ENCODE measurements around the gene EHMT1.
"Not testable (repeated sequence)": the region's sequence is repeated elsewhere in the genome, so short reads cannot be mapped to it uniquely, and the experiment has no call there.

Gene EHMT1

DNA sequence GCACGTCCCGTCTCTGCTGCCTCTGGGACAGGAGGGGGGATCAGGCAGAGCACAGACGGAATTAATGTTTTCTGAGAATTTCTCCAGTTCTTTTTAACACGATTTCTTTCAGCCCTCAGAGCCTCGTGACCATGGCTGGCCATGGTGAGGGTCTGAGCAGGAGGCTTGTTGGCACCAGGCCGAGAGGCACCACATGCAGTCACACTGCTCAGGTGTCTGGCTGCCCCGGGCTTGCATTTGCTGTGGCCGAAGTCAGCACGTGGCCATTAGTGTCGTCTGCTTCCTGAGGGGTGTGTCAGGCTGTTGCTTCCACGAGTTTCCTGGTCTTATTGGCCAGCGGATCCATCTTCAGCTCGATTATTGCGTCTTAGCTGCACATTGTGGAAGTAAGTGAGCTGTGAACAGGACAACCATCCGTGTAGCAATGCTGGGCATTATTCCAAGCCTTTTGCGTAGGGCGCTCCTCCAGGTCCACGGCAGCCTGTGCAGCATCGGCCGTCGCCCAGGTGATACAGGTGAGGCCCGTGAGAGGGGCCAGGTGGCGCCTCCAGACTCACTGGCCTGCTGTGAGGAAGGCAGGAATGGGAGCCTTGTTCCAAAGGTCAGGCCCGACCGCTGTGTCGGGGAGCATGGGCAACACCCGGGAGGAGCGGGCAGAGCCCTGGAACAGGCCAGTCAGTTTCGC is 144.6 kb downstream of the EHMT1 start:
- no peak for DNase-seq

DNA sequence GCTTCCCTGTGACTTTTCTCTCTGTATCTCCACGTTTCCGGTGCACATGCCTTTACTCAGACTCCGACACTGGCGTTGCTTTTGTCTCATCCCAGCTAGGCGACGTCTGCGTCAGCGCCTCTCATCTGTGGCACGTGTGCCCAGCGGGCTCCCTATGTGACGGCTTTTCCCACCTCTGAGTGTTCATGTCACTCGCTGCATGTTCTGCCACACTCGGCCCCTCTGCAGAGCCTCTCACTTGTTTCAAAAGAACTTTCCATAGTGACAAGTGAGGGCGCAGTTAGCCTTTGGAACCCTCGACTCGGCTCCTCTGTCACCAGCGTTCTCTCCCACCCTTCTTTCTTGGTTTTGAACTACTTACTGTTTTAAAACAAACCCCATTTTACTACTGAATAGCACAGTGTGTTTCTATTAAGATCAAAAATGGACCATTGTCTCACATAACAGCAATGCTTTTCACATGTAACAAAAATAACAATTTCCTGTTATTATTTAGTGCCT is 145.4 kb downstream of the EHMT1 start:
- DNase-seq = no peak

DNA sequence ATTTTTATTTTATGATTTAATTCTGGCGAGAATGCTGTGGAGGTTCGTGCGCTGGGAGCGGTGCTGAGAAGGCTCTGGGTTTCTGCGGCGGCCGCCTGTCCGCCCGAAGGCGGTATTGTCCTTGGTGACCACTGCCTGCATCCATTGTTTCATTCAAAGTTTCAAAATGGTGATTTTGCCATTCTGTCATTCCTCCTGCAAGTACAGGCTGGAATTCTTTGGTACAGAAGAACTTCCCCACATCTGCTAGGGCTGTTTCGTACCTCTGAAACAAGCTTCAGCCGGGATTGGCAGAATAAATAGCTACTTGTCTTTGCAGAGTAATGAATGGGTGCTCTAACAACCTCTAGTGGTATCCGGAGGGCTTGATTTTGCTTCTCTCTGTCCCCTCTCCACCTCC is 146.2 kb downstream of the EHMT1 start:
- no peak for DNase-seq

DNA sequence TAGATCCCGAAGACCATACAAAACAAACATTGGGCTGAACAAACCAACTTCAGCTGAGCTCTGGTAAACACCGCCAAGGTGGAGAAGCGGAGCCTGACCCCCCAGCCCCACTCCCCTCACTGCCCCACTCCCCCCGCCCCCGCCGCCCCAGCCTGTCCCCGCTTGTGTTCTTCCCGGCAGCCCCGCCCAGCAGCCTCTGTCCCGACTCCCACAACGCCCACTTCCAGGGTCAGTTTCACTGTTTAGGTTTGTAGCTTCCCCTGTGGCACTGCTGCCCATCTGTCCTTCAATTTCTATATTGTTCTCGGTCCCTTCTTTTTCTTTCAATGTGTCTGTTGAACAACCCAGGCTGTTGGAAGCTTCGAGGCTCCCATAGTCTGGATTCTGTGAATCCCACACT is 146.7 kb downstream of the EHMT1 start:
- DNase-seq = no peak

DNA sequence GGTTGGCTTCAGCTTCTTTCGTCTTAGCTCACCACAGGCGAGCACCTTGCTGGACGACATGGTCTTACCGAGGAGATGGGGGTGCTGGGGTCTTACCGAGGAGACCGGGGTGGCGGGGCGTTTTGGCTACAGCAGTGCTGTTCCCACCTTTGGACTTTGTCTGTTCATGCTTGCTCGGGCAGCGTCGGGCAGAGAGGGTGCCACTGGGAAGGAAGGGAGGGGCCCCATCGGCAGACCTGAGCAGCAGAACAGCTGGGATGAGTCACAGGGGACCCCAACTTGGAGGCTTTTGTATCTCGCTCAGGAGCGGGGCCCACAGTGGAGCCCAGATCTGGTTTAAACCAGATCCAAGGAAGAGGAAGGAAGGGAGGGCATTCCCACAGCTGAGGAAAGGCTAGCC is 152.8 kb downstream of the EHMT1 start:
- DNase-seq = no peak

DNA sequence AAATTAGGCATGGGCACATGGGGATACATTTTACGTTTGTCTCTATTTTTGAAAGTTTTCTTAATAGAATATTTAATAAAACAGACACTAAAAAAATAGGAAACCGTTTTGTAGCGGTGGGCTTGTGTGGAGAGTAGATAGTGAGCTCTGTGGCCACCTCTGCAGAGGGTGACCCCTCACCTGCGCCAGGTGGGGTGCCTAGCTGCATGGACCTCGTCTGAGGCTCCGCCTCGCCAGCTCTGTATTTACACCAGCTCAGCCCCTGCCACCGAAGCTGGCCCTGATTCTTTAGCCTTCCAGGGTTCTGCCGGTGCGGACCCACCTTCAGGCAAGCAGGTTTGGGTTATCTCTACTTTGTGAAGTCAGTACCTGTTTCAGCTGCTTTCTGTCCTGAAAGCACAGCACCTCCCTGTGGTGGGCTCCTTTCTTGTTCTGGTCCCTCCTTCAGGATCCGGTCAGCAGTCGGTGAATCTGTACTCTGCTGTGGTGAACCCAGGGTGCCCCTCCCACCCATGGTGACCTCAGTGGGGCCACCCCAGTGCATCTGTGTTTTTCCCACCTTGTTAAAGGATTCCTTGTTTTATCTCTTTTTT is 153.6 kb downstream of the EHMT1 start:
- DNase-seq = peak; percentile 59

DNA sequence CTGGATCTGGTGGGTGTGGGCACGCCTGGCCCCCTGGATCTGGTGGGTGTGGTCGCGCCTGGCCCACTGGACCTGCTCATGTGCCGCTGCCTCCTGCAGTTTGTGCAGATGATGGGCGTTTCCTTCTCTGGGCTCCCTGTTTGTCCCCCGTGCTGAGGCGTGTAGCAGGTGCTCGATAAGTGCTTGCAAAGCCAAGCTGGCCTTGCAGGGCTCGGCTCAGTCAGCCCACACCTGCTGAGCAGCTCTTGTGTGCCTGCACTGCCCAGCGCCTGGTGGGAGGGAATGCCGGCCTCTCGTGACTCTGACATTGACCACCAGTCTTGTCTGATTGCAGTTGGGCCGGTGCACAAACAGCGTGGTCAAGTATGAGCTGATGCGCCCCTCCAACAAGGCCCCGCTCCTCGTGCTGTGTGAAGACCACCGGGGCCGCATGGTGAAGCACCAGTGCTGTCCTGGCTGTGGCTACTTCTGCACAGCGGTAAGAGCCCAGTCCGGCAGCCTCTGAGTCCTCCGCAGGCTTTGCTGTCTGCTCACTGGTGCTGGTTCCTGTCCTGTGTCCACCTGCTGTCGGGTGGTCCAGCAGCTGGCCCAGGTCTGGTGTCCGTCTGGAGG is 156.1 kb downstream of the EHMT1 start:
- peak; percentile 50 for DNase-seq

DNA sequence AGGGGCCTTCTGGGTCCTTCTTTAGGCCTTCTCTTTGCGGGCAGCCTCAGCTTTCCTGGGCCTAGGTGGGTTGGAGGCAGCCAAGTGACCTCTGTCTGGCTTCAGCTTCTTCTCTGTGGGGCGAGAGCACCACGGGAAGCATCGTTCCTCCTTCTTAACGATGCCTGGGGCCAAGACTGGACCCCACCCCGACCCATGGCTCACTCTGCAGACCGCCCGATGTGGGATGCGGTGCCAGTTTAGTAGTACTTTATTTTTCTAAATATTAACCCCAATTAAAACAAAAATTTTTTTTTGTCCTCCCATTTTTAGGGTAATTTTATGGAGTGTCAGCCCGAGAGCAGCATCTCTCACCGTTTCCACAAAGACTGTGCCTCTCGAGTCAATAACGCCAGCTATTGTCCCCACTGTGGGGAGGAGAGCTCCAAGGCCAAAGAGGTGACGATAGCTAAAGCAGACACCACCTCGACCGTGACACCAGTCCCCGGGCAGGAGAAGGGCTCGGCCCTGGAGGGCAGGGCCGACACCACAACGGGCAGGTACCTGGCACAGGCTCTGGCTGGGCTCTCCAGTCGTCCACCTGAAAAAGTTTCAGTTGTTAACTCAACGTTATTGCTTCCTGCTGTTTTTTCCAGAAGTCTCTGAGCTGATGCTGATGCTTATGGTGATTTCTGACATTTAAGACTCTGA is 157.6 kb downstream of the EHMT1 start:
- DNase-seq = no peak

DNA sequence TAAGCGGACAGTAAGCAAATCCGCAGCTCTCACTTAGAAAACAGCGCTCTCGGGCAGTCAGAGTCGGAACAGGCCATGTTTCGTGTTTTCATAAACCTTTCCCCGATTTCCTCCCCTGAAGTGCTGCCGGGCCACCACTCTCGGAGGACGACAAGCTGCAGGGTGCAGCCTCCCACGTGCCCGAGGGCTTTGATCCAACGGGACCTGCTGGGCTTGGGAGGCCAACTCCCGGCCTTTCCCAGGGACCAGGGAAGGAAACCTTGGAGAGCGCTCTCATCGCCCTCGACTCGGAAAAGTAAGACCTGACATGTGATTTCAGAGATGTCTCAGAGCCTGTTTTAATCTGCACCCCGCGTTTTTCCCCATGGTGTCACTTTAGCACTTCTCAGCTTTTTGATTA is 159.0 kb downstream of the EHMT1 start:
- DNase-seq = no peak

DNA sequence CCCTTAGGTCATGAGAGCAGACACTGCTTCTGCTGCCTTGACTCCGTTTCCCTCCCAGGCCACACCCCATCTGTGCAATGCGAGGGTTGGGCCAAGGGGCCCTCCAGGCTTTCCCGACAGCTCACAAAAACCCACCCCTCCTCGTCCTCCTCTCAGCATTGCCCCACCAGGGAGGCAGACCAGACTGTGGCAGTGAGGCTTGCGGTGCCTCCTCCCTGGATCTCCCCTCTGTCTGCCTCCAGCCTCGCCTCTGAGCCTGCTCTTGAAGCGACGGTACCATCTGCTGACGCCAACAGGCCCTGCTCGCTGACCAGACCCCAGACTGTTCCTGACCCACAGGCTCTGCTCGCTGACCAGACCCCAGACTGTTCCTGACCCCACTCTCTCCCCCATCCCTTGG is 159.5 kb downstream of the EHMT1 start:
- DNase-seq = no peak

DNA sequence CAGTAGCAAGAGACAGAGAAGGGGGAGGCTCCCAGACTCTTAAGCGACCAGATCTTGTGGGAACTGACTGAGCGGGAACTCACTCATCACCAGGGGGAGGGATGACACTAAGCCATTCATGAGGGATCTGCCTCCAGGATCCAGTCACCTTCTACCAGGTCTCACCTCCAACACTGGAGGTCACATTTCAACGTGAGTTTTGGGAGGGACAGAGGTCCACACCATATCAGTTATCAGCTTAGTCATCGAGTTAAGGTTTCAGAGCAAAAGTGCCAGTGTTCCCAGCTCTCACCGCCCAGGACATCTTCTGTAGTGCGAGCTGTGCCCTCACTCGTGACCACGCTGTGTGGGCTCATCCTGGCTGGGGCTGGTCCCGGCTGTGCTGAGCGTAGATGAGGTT is 160.1 kb downstream of the EHMT1 start:
- no peak for DNase-seq

DNA sequence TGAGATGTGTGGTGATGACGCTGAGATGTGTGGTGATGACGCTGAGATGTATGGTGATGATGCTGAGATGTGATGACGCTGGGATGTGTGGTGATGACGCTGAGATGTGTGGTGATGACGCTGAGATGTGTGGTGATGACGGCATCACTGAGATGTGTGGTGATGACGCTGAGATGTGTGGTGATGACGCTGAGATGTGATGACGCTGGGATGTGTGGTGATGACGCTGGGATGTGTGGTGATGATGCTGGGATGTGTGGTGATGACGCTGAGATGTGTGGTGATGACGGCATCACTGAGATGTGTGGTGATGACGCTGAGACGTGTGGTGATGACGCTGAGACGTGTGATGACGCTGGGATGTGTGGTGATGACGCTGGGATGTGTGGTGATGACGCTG is 161.2 kb downstream of the EHMT1 start:
- DNase-seq = not testable (repeated sequence)

DNA sequence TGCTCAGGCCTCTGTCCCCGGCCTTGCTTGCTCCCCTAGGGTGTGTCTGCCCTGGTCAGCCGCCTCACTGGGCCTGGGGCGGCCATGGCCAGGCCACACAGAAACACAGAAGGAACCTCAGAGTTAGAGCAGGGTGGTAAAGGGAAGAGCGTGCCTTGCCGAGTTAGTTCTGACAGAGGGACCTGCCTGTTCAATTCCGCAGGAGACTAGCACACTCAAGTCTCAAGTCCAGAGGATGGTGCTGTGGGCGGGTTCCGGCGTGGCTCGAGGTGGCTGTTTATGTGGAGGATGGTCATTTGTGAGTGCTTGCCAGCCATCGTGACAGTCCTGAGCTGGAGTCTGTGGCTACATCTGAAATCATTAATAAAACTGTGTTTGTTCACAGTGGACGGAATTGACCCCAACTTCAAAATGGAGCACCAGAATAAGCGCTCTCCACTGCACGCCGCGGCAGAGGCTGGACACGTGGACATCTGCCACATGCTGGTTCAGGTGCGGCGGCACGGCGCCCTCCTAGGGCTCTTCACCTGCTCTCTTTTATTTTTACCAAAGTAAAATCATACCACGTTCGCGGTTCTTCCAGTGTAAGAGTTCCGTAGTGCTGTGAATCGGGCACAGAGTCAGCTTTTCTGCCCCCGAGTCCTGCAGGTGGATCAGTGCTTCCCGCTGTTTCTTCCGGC is 163.2 kb downstream of the EHMT1 start:
- DNase-seq = peak; percentile 50

DNA sequence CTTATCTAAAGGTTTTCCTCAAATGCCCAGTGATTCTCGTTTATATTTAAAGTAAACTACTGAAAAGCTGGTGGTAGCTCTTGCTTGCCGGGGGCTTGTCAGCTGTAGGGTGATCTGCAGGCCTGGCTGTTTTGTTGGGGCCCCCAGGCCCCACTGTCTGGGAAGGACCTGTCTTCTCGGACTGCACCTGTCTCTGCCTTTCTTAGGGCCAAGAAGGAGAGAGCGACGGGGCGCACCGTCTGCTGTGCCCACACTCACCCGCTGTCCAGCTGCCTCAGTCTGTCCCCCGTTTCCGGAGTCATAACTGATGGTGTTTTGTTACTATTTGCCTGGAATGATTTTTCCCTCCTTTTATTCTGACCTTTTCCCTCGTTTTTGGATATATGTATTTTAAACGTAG is 164.7 kb downstream of the EHMT1 start:
- no peak for DNase-seq

DNA sequence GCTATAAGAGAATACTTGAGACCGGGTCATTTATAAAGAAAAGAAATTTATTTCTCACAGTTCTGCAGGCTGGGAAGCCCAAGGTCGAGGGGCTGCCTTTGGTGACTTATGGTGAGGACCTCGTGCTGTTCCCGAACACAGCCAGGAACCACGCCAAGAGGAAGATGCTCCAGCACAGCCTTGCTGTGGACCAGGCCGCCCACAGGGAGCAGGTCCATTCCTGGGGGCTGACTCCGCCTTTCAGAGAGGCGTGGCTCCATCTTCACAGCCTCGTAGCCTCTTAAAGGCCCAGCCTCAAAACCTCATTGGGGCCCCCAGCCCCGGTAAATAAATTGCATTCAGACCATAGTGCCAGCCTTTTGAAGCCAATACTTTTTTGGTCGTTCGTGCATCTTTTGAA is 165.2 kb downstream of the EHMT1 start:
- DNase-seq = peak; percentile 43

DNA sequence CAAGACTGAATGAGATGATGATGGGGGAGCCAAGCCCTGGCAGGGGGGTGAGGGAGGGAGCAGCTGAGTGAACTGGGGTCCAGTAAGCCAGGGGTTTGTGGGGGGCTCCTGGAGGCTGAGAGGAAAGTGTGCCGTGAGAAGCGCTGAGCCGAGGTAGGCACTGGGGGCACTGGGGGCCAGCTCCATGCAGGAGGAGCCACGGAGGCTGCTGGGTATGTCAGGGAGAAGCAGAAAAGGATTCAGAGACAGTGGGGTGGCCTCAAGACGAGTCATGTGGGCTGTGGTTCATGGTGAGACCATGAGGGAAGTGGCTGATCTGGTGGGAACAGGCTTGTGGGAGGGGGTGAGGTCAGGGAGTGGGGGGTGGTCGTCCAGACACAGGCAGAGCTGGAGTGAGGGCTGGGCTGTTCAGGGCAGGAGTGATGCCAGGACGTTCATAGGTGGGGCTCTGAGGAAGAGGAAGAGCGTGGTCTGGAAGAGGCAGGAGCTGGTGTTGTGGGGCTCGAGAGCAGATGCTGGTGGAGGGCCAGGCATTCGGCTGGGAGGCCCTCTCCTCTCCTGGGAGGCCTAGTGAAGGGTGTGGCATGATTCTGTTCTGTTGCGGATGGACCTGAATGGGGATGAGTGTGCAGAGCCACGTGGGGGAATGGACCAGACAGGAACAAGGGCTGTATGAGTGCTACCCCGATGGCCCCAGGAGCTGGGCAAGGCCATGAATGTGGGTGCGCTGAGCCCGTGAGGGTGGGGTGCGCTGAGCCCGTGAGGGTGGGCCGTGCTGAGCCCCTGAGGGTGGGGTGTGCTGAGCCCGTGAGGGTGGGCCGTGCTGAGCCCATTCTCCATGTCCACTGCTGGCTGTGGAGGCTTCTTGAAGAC is 166.1 kb downstream of the EHMT1 start:
- DNase-seq = peak; percentile 36

DNA sequence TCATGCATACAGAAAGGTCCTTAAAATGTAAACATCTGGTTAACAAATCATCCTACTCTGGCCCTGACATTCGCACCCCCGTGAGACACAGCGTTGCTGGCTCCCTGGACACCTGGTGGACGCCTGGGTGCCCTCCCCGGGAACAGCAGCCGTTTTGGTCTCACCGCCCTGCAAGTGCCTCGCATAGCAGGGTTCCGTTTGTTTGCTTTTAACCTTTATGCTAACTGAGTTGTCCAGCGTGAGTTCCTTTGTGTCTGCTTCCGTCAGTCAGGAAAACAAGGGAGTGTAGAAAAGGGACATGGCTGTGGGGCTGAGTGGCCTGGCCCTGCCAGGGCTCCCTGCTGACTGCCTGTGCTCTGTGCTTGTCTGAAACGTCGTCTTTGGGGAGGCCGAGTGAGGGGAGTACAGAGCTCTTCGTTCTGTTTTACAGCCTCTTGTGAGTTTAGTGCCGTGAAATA is 166.9 kb downstream of the EHMT1 start:
- DNase-seq = no peak

DNA sequence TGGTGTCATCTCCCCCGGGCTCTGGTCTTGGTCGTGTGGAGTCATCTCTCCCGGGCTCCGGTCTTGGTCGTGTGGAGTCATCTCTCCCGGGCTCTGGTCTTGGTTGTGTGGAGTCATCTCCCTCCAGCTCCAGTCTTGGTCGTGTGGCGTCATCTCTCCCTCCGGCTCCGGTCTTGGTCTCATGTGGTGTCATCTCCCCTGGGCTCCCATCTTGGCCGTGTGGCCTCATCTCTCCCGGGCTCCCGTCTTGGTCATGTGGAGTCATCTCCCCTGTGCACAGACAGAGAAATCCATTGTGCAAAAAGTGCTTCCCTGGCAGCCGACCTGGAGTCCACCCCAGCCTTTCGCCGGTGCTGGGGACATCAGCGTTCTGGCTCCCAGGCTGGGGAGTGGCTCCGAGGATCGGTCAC is 167.7 kb downstream of the EHMT1 start:
- peak; percentile 52 for DNase-seq

DNA sequence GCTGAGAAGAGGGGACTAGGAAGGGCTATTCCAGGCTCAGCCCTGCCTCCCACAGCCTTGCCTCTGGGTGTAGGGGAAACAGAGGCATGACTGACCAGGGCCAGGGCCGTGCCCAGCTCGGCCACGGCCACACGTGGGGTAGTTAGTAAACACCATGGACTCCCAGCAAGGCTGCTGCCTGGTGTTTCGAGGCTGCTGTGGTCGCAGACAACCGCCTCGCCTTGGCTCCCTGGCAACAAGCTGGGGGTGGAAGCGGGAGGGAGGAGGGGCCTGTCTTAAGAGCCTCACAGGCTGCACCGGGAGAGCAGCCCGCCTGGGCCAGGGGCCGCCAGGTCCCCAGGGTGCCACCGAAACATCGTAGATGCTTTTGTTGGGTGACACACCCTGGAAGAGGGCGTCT is 168.6 kb downstream of the EHMT1 start:
- no peak for DNase-seq

DNA sequence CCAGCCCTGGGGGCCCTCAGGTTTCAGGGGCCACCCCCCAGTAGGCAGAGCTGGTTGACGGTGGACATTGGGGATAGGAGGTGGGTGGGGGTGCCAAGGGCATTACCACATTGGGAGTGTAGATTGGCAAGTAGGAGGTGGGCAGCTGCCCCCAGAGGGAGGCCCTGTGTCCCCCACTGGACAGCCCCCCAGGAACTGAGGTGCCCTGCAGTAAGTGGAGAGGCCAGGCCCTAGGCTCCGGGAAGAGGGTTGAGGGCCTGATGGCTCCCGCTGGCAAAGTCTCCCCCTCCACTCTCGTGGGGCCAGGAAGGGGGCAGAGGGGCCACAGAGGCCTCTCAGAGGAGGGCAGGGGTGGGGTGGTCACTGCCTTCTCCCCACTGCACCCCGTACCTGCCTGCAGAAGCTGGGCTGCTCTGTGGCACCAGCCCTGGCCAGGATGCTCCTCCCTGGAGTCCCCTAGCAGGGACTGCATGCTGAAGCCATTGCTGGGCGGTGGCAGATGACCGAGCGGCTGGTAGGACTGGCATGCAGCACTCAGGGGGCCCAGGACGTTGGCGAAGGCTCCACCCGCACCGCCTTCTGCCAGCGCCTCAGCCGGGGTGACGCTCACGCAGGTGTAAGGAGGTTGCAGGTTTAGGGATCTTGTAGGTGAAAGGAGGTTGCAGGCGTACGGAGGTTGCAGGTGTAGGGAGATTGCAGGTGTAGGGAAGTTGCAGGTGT is 169.1 kb downstream of the EHMT1 start:
- DNase-seq = no peak

DNA sequence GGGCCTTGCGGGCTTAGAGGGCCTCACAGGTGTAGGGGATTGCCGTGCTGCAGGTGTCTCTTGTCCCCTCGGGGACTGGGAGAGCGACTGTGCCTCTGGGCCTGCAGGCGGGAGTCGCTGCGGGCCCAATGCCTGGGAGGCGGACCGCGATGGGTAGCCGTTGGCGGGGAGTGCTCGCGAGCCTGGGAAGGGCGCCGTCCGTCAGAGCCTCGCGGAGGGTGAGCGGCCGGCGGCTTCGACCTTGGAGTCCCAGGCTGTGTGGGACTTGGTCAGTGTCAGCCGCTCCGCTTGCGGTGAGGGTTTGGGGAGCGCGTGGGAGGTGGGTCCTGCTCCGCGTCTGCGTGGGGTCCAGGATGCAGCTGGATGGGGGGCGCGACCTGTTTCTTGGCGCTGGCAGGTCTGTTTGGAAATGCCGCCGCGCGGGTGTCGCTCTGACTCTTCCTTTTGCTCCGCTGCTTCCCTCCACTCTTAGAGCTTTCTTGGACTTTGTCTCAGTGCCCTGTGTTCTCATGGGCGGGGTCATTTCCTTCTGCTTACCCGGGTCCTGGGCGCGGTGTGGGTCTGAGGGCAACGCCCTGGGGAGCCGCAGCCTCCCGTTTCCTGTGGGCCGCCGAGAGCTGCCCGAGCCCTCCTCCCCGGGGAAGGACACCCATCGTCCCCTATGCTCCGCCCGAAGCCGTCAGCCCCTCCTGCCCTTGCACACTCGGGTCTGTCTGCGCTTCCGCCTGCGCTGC is 169.9 kb downstream of the EHMT1 start:
- DNase-seq = no peak
